HepG2 (cell line): Measurements from ENCODE around the gene ATXN1L. TPM values are rescaled to one million over a fixed set of nuclear protein-coding genes. Genes with fewer than 3 reads are reported as not detected.

Source experiments
- BCL6 ChIP-seq: IDR thresholded peaks from 2 replicates; pipeline ENCODE4 v1.6.1; 2016; ENCODE audit warnings: missing genetic modification reagents, missing compliant biosample characterization
- BRCA1 ChIP-seq: sonication (generic); formaldehyde crosslinking; IDR thresholded peaks from 2 replicates; pipeline ENCODE4 v1.4.0; 2020; ENCODE audit warnings: missing genetic modification reagents
- CREB1 ChIP-seq, 2 experiments: fragments of 450-650 bp in 1 of 2; IDR thresholded peaks; 2 replicates each; pipeline ENCODE4 v1.6.1; 2016 to 2017; ENCODE audit warnings: control low read depth in 1 of 2, mild to moderate bottlenecking in 1 of 2, missing compliant biosample characterization in 1 of 2, missing genetic modification characterization in 1 of 2
- DMAP1 ChIP-seq: IDR thresholded peaks from 2 replicates; pipeline ENCODE4 v1.6.1; 2016
- DNMT1 ChIP-seq: sonication (generic); formaldehyde crosslinking; IDR thresholded peaks from 2 replicates; pipeline ENCODE4 v1.5.1; 2020; ENCODE audit warnings: mild to moderate bottlenecking, missing genetic modification reagents
- ETV5 ChIP-seq: IDR thresholded peaks from 2 replicates; pipeline ENCODE4 v1.6.1; 2018; ENCODE audit warnings: missing biosample characterization, missing genetic modification reagents, inconsistent platforms, borderline replicate concordance
- HNF1A ChIP-seq, 2 experiments: sonication (generic) in 1 of 2; formaldehyde crosslinking in 1 of 2; IDR thresholded peaks; 2 replicates each; pipeline versions ENCODE4 v1.4.0 to v1.6.1; 2016 to 2020; ENCODE audit warnings: borderline replicate concordance in 1 of 2, low read depth in 1 of 2, mild to moderate bottlenecking in 1 of 2, missing genetic modification reagents in 1 of 2
- IRF9 ChIP-seq: sonication (generic); formaldehyde crosslinking; IDR thresholded peaks from 2 replicates; pipeline ENCODE4 v1.8.0; 2022; ENCODE audit warnings: missing genetic modification reagents, mild to moderate bottlenecking, borderline replicate concordance
- MEF2D ChIP-seq: sonication (generic); formaldehyde crosslinking; IDR thresholded peaks from 2 replicates; pipeline ENCODE4 v1.5.1; 2020; ENCODE audit warnings: mild to moderate bottlenecking, missing genetic modification reagents
- MTA1 ChIP-seq: sonication (generic); formaldehyde crosslinking; IDR thresholded peaks from 2 replicates; pipeline ENCODE4 v1.4.0; 2020; ENCODE audit warnings: missing genetic modification reagents, mild to moderate bottlenecking, borderline replicate concordance
- NCOA2 ChIP-seq: sonication (generic); formaldehyde crosslinking; IDR thresholded peaks from 2 replicates; pipeline ENCODE4 v1.8.0; 2022; ENCODE audit warnings: inconsistent platforms
- NR2F2 ChIP-seq: IDR thresholded peaks from 2 replicates; pipeline ENCODE4 v1.6.1; 2012; ENCODE audit warnings: low read depth, inconsistent platforms, borderline replicate concordance
- PHF21A ChIP-seq: sonication (generic); formaldehyde crosslinking; IDR thresholded peaks from 2 replicates; pipeline ENCODE4 v1.5.0; 2020; ENCODE audit warnings: mild to moderate bottlenecking, missing genetic modification reagents
- TAF15 ChIP-seq: fragments of 200-400 bp; formaldehyde crosslinking; IDR thresholded peaks from one replicate; pipeline ENCODE4 v1.6.1; 2018; ENCODE audit warnings: mild to moderate bottlenecking, low read depth, low read length; ENCODE audit not compliant: poor library complexity, severe bottlenecking
- ZNF136 ChIP-seq: sonication (generic); formaldehyde crosslinking; IDR thresholded peaks from 2 replicates; pipeline ENCODE4 v1.8.1; 2022; ENCODE audit warnings: low read depth, mild to moderate bottlenecking, moderate library complexity, missing genetic modification reagents
- ZNF34 ChIP-seq: sonication (generic); formaldehyde crosslinking; IDR thresholded peaks from 2 replicates; pipeline ENCODE4 v1.4.0; 2020; ENCODE audit warnings: mild to moderate bottlenecking, missing genetic modification reagents, borderline replicate concordance
- ZNF558 ChIP-seq: sonication (generic); formaldehyde crosslinking; IDR thresholded peaks from 2 replicates; pipeline ENCODE4 v1.9.0; 2022; ENCODE audit warnings: mild to moderate bottlenecking, missing genetic modification reagents, borderline replicate concordance
- ZNF687 ChIP-seq: sonication (generic); formaldehyde crosslinking; IDR thresholded peaks from 2 replicates; pipeline ENCODE4 v1.5.1; 2020; ENCODE audit warnings: mild to moderate bottlenecking, missing genetic modification reagents, moderate library complexity
- ZNF841 ChIP-seq: sonication (generic); formaldehyde crosslinking; IDR thresholded peaks from 2 replicates; pipeline ENCODE4 v1.8.1; 2023; ENCODE audit warnings: missing genetic modification reagents, borderline replicate concordance
- polyA plus RNA-seq, 8 experiments: library from polyadenylated mRNA; depleted of rRNA in 3 of 8; stranded (reverse) in 7 of 8; unstranded in 1 of 8; fragments of >200 nt; fragmentation: Illumina TruSeq in 4 of 8; extraction: Trizol in 4 of 8; gene quantifications; 2 replicates each; pipeline versions ENCODE4 v1.2.1 to v1.2.3, GENCODE V29; 2011 to 2016; ENCODE audit warnings: low read depth in 4 of 8, missing spikeins in 1 of 8, mixed read lengths in 1 of 8; ENCODE audit not compliant: insufficient read depth in 1 of 8
- total RNA-seq, 5 experiments: library from RNA; depleted of rRNA; stranded (reverse); fragments of >200 nt; fragmentation: Illumina TruSeq; extraction: Trizol; gene quantifications; 2 replicates each; pipeline ENCODE4 v1.2.3, GENCODE V29; 2016; ENCODE audit warnings: low read depth in 1 of 5

The ATXN1L gene
- total and polyA plus RNA-seq, 2 of the 13 experiments (the other 11 are each of a cell fraction or from before 2014, with no cell fraction given): 20.0 to 22.4 TPM

- TF ChIP-seq ZNF34 (CRISPR knock-in tag): peak; percentile 71; the same call in 1 of the 2 replicates
- TF ChIP-seq NR2F2: no peak
- TF ChIP-seq ETV5: peak; percentile 17; the same call in 1 of the 2 replicates
- TF ChIP-seq DMAP1 (CRISPR knock-in tag): 0 out of 2 replicates have a peak, but pooled peaks have one; percentile 40
- no peak for TF ChIP-seq BCL6 (CRISPR knock-in tag)
- 0 out of 2 replicates have a peak, but pooled peaks have one; percentile 8 for TF ChIP-seq NCOA2 (CRISPR knock-in tag)
- no peak for TF ChIP-seq HNF1A (IDR thresholded peaks at IDR 0.05; ENCODE audit: low read depth)
- peak; percentile 37 for TF ChIP-seq HNF1A (CRISPR knock-in tag; IDR thresholded peaks at IDR 0.05; ENCODE audit: borderline replicate concordance)
- peak; percentile 75 for TF ChIP-seq ZNF687
- peak; percentile 75; the same call in 1 of the 2 replicates for TF ChIP-seq ZNF558
- TF ChIP-seq DNMT1 (CRISPR knock-in tag): peak; percentile 63; the same call in 1 of the 2 replicates
- TF ChIP-seq IRF9: peak; percentile 66; the same call in 1 of the 2 replicates
- TF ChIP-seq BRCA1: no peak
- TF ChIP-seq CREB1 (IDR thresholded peaks at IDR 0.05): no peak
- no peak for TF ChIP-seq CREB1 (CRISPR knock-in tag; IDR thresholded peaks at IDR 0.05)
- TF ChIP-seq TAF15: peak; percentile 49
- no peak for TF ChIP-seq ZNF136 (CRISPR knock-in tag)
- TF ChIP-seq PHF21A (CRISPR knock-in tag): 0 out of 2 replicates have a peak, but pooled peaks have one; percentile 9
- TF ChIP-seq MTA1: peak; percentile 91
- no peak for TF ChIP-seq ZNF841 (CRISPR knock-in tag)
- no peak for TF ChIP-seq MEF2D (CRISPR knock-in tag)
Measured at GRCh38 chr16:71883849-71884638, 38.3 kb downstream of the ATXN1L start, which contains the start of gene ZNF821 (continued).
